Measurements from ENCODE around the gene IRF1.

Gene IRF1

GRCh38 chr5:132500244-132500930, 9.8 kb upstream of the IRF1 start:
- no peak for DNase-seq

- no peak for DNase-seq
Observed at GRCh38 chr5:132499440-132500243, 9.1 kb upstream of the IRF1 start.

GRCh38 chr5:132498686-132499271, 8.2 kb upstream of the IRF1 start:
- no peak for DNase-seq

GRCh38 chr5:132498152-132498551, 7.6 kb upstream of the IRF1 start:
- peak; percentile 52 for DNase-seq

GRCh38 chr5:132497488-132497997, 7.0 kb upstream of the IRF1 start:
- DNase-seq, result peak; percentile 85

GRCh38 chr5:132496631-132497487, 6.3 kb upstream of the IRF1 start:
- peak; percentile 73 for DNase-seq

- DNase-seq, result peak; percentile 89
Observed at GRCh38 chr5:132496191-132496630, 5.6 kb upstream of the IRF1 start.

GRCh38 chr5:132495667-132496190, 5.2 kb upstream of the IRF1 start:
- peak; percentile 54 for DNase-seq

GRCh38 chr5:132493821-132494220, 3.2 kb upstream of the IRF1 start:
- no peak for DNase-seq

GRCh38 chr5:132493241-132493640, 2.7 kb upstream of the IRF1 start:
- no peak for DNase-seq

- DNase-seq, result no peak
Observed at GRCh38 chr5:132492386-132493125, 2.0 kb upstream of the IRF1 start.

GRCh38 chr5:132491368-132492364, 1.1 kb upstream of the IRF1 start:
- no peak for DNase-seq

GRCh38 chr5:132489871-132490483, 596 bp downstream of the IRF1 start:
- peak; percentile 16 for DNase-seq

- no peak for DNase-seq
Observed at GRCh38 chr5:132489051-132489770, 1.4 kb downstream of the IRF1 start.

GRCh38 chr5:132488590-132488989, 2.0 kb downstream of the IRF1 start:
- DNase-seq, result no peak

GRCh38 chr5:132487841-132488555, 2.6 kb downstream of the IRF1 start:
- no peak for DNase-seq

- no peak for DNase-seq
Observed at GRCh38 chr5:132487095-132487428, 3.5 kb downstream of the IRF1 start.

GRCh38 chr5:132486318-132487094, 4.1 kb downstream of the IRF1 start:
- DNase-seq, result no peak

Measured in kidney glomerular epithelial cell (primary cell).